ENCODE data around the gene SLC13A1.

Gene SLC13A1

DNA sequence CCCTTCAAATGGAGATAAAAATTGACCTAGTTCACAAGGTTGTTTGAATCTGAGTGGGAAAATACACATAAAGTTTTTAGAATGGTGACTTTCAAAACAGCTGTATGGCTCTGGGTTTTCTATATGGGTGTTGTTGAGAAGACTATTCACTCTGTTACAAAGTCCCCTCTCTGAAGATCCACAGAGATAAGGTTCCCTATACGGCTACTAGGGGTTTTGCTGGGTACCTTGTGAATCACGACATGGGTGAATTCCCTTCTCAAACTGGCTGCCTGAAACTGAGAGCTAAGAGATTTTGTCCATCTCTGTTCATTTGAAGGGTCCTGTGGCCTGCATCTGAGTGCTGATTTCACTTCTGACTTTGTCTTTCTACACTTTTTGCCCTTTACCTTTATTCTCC, 11.8 kb upstream of the SLC13A1 start:
- TF ChIP-seq EZH2 (optimal IDR thresholded peaks at IDR 0.05; ENCODE audit: low read depth, low read length) (no peak), CTCF (IDR thresholded peaks at IDR 0.05; ENCODE audit: low read length) (no peak), EZH2phosphoT487 (IDR thresholded peaks at IDR 0.05; ENCODE audit: low read length) (no peak)
- Histone ChIP-seq H3K27me3 (replicated peaks; ENCODE audit: insufficient read depth, low read length) (no peaks in the 10 kb centered on the region), H3K27ac (ENCODE audit: low read length) (no peak overlapping the region), H3K9me2 (replicated peaks; ENCODE audit: insufficient read depth, low read length) (no peaks in the 10 kb centered on the region), H3K79me2 (ENCODE audit: low read length) (no peaks in the 10 kb centered on the region), H3K4me3 (ENCODE audit: low read length) (no peak overlapping the region), H3F3A (ENCODE audit: insufficient read depth, low read length) (no peaks in the 10 kb centered on the region), H3K9ac (ENCODE audit: low read length) (no peak overlapping the region), H3K36me3 (replicated peaks; ENCODE audit: insufficient read depth, low read length) (no peaks in the 10 kb centered on the region), H4K20me1 (ENCODE audit: insufficient read depth, low read length) (no peaks in the 10 kb centered on the region), H3K4me2 (ENCODE audit: low read depth, low read length) (no peak overlapping the region), H2AFZ (ENCODE audit: low read length) (no peak overlapping the region), H3K4me1 (ENCODE audit: low read length) (no peaks in the 10 kb centered on the region), H3K9me3 (replicated peaks; ENCODE audit: insufficient read depth, low read length) (no peaks in the 10 kb centered on the region)
- no peak for DNase-seq

- TF ChIP-seq CTCF (IDR thresholded peaks at IDR 0.05; ENCODE audit: low read length) (no peak), EZH2phosphoT487 (IDR thresholded peaks at IDR 0.05; ENCODE audit: low read length) (no peak), EZH2 (optimal IDR thresholded peaks at IDR 0.05; ENCODE audit: low read depth, low read length) (no peak)
- H3K4me3 ChIP-seq (ENCODE audit: low read length) = no peak overlapping the region
- no peak for DNase-seq
- H4K20me1 ChIP-seq (ENCODE audit: insufficient read depth, low read length) = no peaks in the 10 kb centered on the region
- H3F3A ChIP-seq (ENCODE audit: insufficient read depth, low read length) = no peaks in the 10 kb centered on the region
- no peak overlapping the region for H2AFZ ChIP-seq (ENCODE audit: low read length)
- no peaks in the 10 kb centered on the region for H3K36me3 ChIP-seq (replicated peaks; ENCODE audit: insufficient read depth, low read length)
- H3K4me1 ChIP-seq (ENCODE audit: low read length) = no peaks in the 10 kb centered on the region
- no peaks in the 10 kb centered on the region for H3K9me3 ChIP-seq (replicated peaks; ENCODE audit: insufficient read depth, low read length)
- H3K9me2 ChIP-seq (replicated peaks; ENCODE audit: insufficient read depth, low read length) = no peaks in the 10 kb centered on the region
- no peaks in the 10 kb centered on the region for H3K27me3 ChIP-seq (replicated peaks; ENCODE audit: insufficient read depth, low read length)
- H3K79me2 ChIP-seq (ENCODE audit: low read length) = no peaks in the 10 kb centered on the region
- no peak overlapping the region for H3K27ac ChIP-seq (ENCODE audit: low read length)
- no peak overlapping the region for H3K4me2 ChIP-seq (ENCODE audit: low read depth, low read length)
- H3K9ac ChIP-seq (ENCODE audit: low read length) = no peak overlapping the region
Observed at GRCh38 chr7:123210986-123211385, 11.2 kb upstream of the SLC13A1 start.

GRCh38 chr7:123209786-123210185, 10.0 kb upstream of the SLC13A1 start:
- Histone ChIP-seq H3K79me2 (ENCODE audit: low read length) (no peaks in the 10 kb centered on the region), H3K9ac (ENCODE audit: low read length) (no peak overlapping the region), H3K4me3 (ENCODE audit: low read length) (no peak overlapping the region), H4K20me1 (ENCODE audit: insufficient read depth, low read length) (no peaks in the 10 kb centered on the region), H2AFZ (ENCODE audit: low read length) (no peak overlapping the region), H3K4me1 (ENCODE audit: low read length) (no peaks in the 10 kb centered on the region), H3F3A (ENCODE audit: insufficient read depth, low read length) (no peaks in the 10 kb centered on the region), H3K36me3 (replicated peaks; ENCODE audit: insufficient read depth, low read length) (no peaks in the 10 kb centered on the region), H3K9me3 (replicated peaks; ENCODE audit: insufficient read depth, low read length) (no peaks in the 10 kb centered on the region), H3K27ac (ENCODE audit: low read length) (no peak overlapping the region), H3K27me3 (replicated peaks; ENCODE audit: insufficient read depth, low read length) (no peaks in the 10 kb centered on the region), H3K9me2 (replicated peaks; ENCODE audit: insufficient read depth, low read length) (no peaks in the 10 kb centered on the region), H3K4me2 (ENCODE audit: low read depth, low read length) (no peak overlapping the region)
- TF ChIP-seq CTCF (IDR thresholded peaks at IDR 0.05; ENCODE audit: low read length) = no peak
- TF ChIP-seq EZH2 (optimal IDR thresholded peaks at IDR 0.05; ENCODE audit: low read depth, low read length) = no peak
- TF ChIP-seq EZH2phosphoT487 (IDR thresholded peaks at IDR 0.05; ENCODE audit: low read length) = no peak
- DNase-seq = no peak

All from MM.1S (cell line).